H9 (cell line): ENCODE data around the gene MYH8. TPM values are rescaled to one million over a fixed set of nuclear protein-coding genes. Genes with fewer than 3 reads are reported as not detected.
A peak's percentile ranks its signal among the peaks of the same experiment; 100 is the strongest.

Experiments
- DNase-seq: peaks from one replicate; pipeline ENCODE4 v3.0.0-alpha.2; 2017
- H2AFZ ChIP-seq: one replicate; pipeline ENCODE4 v1.6.1; 2013; ENCODE audit warnings: mild to moderate bottlenecking, low read length, control low read depth, moderate library complexity
- H2AK5ac ChIP-seq: 2 replicates; pipeline ENCODE4 v1.6.1; 2013; ENCODE audit warnings: low read length, control low read depth, mixed read lengths; ENCODE audit not compliant: insufficient read length
- H2BK120ac ChIP-seq: one replicate; pipeline ENCODE4 v1.6.1; 2013; ENCODE audit warnings: low read depth, mild to moderate bottlenecking, low read length, control low read depth, inconsistent platforms; ENCODE audit not compliant: poor library complexity, severe bottlenecking
- H2BK12ac ChIP-seq: 2 replicates; pipeline ENCODE4 v1.6.1; 2013; ENCODE audit warnings: low read length, control low read depth, mixed read lengths, low read depth; ENCODE audit not compliant: insufficient read length
- H2BK15ac ChIP-seq: 2 replicates; pipeline ENCODE4 v1.6.1; 2013; ENCODE audit warnings: low read depth, low read length, control low read depth
- H2BK20ac ChIP-seq: one replicate; pipeline ENCODE4 v1.6.1; 2013; ENCODE audit warnings: low read depth, mild to moderate bottlenecking, low read length, control low read depth, inconsistent platforms; ENCODE audit not compliant: poor library complexity, severe bottlenecking
- H2BK5ac ChIP-seq: 2 replicates; pipeline ENCODE4 v1.6.1; 2013; ENCODE audit warnings: low read length, control low read depth, mixed read lengths; ENCODE audit not compliant: insufficient read length
- H3K14ac ChIP-seq: 2 replicates; pipeline ENCODE4 v1.6.1; 2013; ENCODE audit warnings: low read length, control low read depth; ENCODE audit not compliant: insufficient read depth
- H3K18ac ChIP-seq: 2 replicates; pipeline ENCODE4 v1.6.1; 2013; ENCODE audit warnings: low read depth, mild to moderate bottlenecking, mixed read lengths, low read length, control low read depth; ENCODE audit not compliant: insufficient read length
- H3K23ac ChIP-seq: 2 replicates; pipeline ENCODE4 v1.6.1; 2013; ENCODE audit warnings: low read length, control low read depth, mixed read lengths, low read depth; ENCODE audit not compliant: insufficient read length
- H3K23me2 ChIP-seq: 2 replicates; pipeline ENCODE4 v1.6.1; 2013; ENCODE audit warnings: low read depth, mild to moderate bottlenecking, mixed read lengths, low read length, control low read depth; ENCODE audit not compliant: insufficient read length, poor library complexity, severe bottlenecking
- H3K27ac ChIP-seq: 2 replicates; pipeline ENCODE4 v1.5.1; 2013; ENCODE audit warnings: low read length, control low read depth, mixed read lengths, low read depth; ENCODE audit not compliant: insufficient read length
- H3K27me3 ChIP-seq: 2 replicates; pipeline ENCODE4 v1.6.1; 2013; ENCODE audit warnings: low read length, control low read depth, inconsistent platforms; ENCODE audit not compliant: insufficient read depth
- H3K4ac ChIP-seq: 2 replicates; pipeline ENCODE4 v1.6.1; 2013; ENCODE audit warnings: low read depth, mild to moderate bottlenecking, control low read depth, inconsistent platforms, low read length, moderate library complexity
- H3K4me1 ChIP-seq: 2 replicates; pipeline ENCODE4 v1.6.1; 2013; ENCODE audit warnings: low read length, control low read depth, inconsistent platforms; ENCODE audit not compliant: insufficient read depth
- H3K4me2 ChIP-seq: 2 replicates; pipeline ENCODE4 v1.6.1; 2013; ENCODE audit warnings: low read length, control low read depth, mixed read lengths; ENCODE audit not compliant: insufficient read length, insufficient read depth
- H3K56ac ChIP-seq: 2 replicates; pipeline ENCODE4 v1.6.1; 2013; ENCODE audit warnings: low read depth, mild to moderate bottlenecking, mixed read lengths, low read length, control low read depth; ENCODE audit not compliant: insufficient read length
- H3K79me1 ChIP-seq: 2 replicates; pipeline ENCODE4 v1.6.1; 2013; ENCODE audit warnings: low read depth, mild to moderate bottlenecking, moderate library complexity, low read length, control low read depth, inconsistent platforms; ENCODE audit not compliant: insufficient read depth, poor library complexity, severe bottlenecking
- H3K79me2 ChIP-seq: 2 replicates; pipeline ENCODE4 v1.6.1; 2013; ENCODE audit warnings: low read length, control low read depth, inconsistent platforms; ENCODE audit not compliant: insufficient read depth
- H3K9ac ChIP-seq: 2 replicates; pipeline ENCODE4 v1.6.1; 2013; ENCODE audit warnings: low read length, control low read depth, mixed read lengths; ENCODE audit not compliant: insufficient read length; ENCODE audit errors: extremely low read depth
- H3K9me3 ChIP-seq: one replicate; pipeline ENCODE4 v1.6.1; 2013; ENCODE audit warnings: low read depth, low read length, inconsistent platforms; ENCODE audit not compliant: control insufficient read depth
- H3T11ph ChIP-seq: one replicate; pipeline ENCODE4 v1.6.1; 2013; ENCODE audit warnings: mild to moderate bottlenecking, low read length, control low read depth, inconsistent platforms
- H4K20me1 ChIP-seq: one replicate; pipeline ENCODE4 v1.6.1; 2013; ENCODE audit not compliant: control insufficient read depth, insufficient read length, insufficient read depth
- H4K5ac ChIP-seq: 2 replicates; pipeline ENCODE4 v1.6.1; 2013; ENCODE audit warnings: low read depth, mild to moderate bottlenecking, mixed read lengths, low read length, control low read depth; ENCODE audit not compliant: insufficient read length
- H4K8ac ChIP-seq: replicated peaks from 2 replicates; pipeline ENCODE4 v1.6.1; 2013; ENCODE audit warnings: low read length, control low read depth, mixed read lengths, low read depth; ENCODE audit not compliant: insufficient read length
- H4K91ac ChIP-seq: 2 replicates; pipeline ENCODE4 v1.6.1; 2013; ENCODE audit warnings: low read depth, mild to moderate bottlenecking, moderate library complexity, mixed read lengths, low read length, control low read depth; ENCODE audit not compliant: insufficient read length
- H3K27ac Mint-ChIP-seq, 3 experiments: 2 replicates in 2 of 3; 3 replicates in 1 of 3; pipeline ENCODE4 v1.8.0; 2020 to 2021; ENCODE audit warnings: mixed read lengths in 3 of 3, mild to moderate bottlenecking in 1 of 3, moderate library complexity in 1 of 3
- H3K27me3 Mint-ChIP-seq: 2 replicates; pipeline ENCODE4 v1.8.0; 2021; ENCODE audit warnings: low read depth, mild to moderate bottlenecking, moderate library complexity, mixed read lengths
- H3K36me3 Mint-ChIP-seq, 3 experiments: 2 replicates in 2 of 3; 3 replicates in 1 of 3; pipeline ENCODE4 v1.8.0; 2020 to 2021; ENCODE audit warnings: low read depth in 3 of 3, mixed read lengths in 3 of 3; ENCODE audit not compliant: insufficient read depth in 1 of 3
- H3K4me1 Mint-ChIP-seq, 2 experiments: 2 replicates each; pipeline ENCODE4 v1.8.0; 2020; ENCODE audit warnings: mixed read lengths in 2 of 2
- H3K4me3 Mint-ChIP-seq, 2 experiments: 2 replicates in 1 of 2; 3 replicates in 1 of 2; pipeline ENCODE4 v1.8.0; 2020 to 2021; ENCODE audit warnings: mild to moderate bottlenecking in 2 of 2, mixed read lengths in 2 of 2, moderate library complexity in 1 of 2
- H3K9me3 Mint-ChIP-seq, 2 experiments: 2 replicates in 1 of 2; 3 replicates in 1 of 2; pipeline ENCODE4 v1.8.0; 2020; ENCODE audit warnings: mild to moderate bottlenecking in 2 of 2, mixed read lengths in 2 of 2, moderate library complexity in 1 of 2
- CTCF ChIP-seq: fragments of 200-600 bp; sonication (generic); conservative IDR thresholded peaks from 3 replicates; pipeline ENCODE4 v1.8.0; 2021; ENCODE audit warnings: antibody characterized with exemption, mild to moderate bottlenecking
- WGBS: extraction: QIAGEN DNeasy Blood & Tissue Kit; methylation state at CpG from one replicate; pipeline ENCODE4 v1.1.7; 2013; ENCODE audit warnings: missing lambda C conversion rate, low lambda C conversion rate, mixed read lengths; ENCODE audit not compliant: insufficient read length; ENCODE audit errors: extremely low coverage; 5-methylcytosine and 5-hydroxymethylcytosine counted together
- total RNA-seq: library from RNA; stranded (reverse); gene quantifications from 2 replicates; pipeline ENCODE4 v1.2.1, GENCODE V29; 2021

MYH8 gene
- total RNA-seq, 1 experiment from 2014 or later: not detected

- H2AK5ac ChIP-seq: no peak overlapping the region
- H4K20me1 ChIP-seq: no peaks in the 10 kb centered on the region
- WGBS: no CpG with 5 or more reads among the region's 3 CpGs
- H3T11ph ChIP-seq: no peak overlapping the region
- no peak overlapping the region for H4K5ac ChIP-seq
- H3K27ac ChIP-seq: no peak overlapping the region
- H2BK12ac ChIP-seq: no peak overlapping the region
- Mint-ChIP-seq H3K27me3 (no peaks in the 10 kb centered on the region), H3K4me1 (peaks cover 14 to 21% of the 10 kb centered on the region in 2 experiments), H3K36me3 (no peaks in the 10 kb centered on the region), H3K4me3 (no peak overlapping the region), H3K9me3 (no peaks in the 10 kb centered on the region), H3K27ac (0 out of 7 replicates have a peak overlapping the region, but pooled peaks of 1 of the 3 experiments have one; percentile 33)
- H3K9ac ChIP-seq: no peak overlapping the region
- H3K4me1 ChIP-seq: no peaks in the 10 kb centered on the region; the same call in 1 of the 2 replicates
- no peak overlapping the region for H2AFZ ChIP-seq
- H2BK5ac ChIP-seq: no peak overlapping the region
- no peaks in the 10 kb centered on the region for H3K9me3 ChIP-seq
- H3K4me2 ChIP-seq: no peak overlapping the region
- H3K14ac ChIP-seq: no peak overlapping the region
- no peak for TF ChIP-seq CTCF
- no peak overlapping the region for H2BK20ac ChIP-seq
- no peak overlapping the region for H2BK15ac ChIP-seq
- no peaks in the 10 kb centered on the region for H3K27me3 ChIP-seq
- DNase-seq: no peak
- H2BK120ac ChIP-seq: no peak overlapping the region
- H3K56ac ChIP-seq: no peak overlapping the region
- H4K8ac ChIP-seq: no peak overlapping the region
- no peak overlapping the region for H3K4ac ChIP-seq
- H3K23ac ChIP-seq: no peak overlapping the region
- H3K23me2 ChIP-seq: no peaks in the 10 kb centered on the region
- H4K91ac ChIP-seq: no peak overlapping the region
- no peaks in the 10 kb centered on the region for H3K79me2 ChIP-seq
- H3K79me1 ChIP-seq: no peaks in the 10 kb centered on the region
- H3K18ac ChIP-seq: no peak overlapping the region
Observed at GRCh38 chr17:10380631-10381408, 40.9 kb downstream of the MYH8 start.
